ENCODE measurements around the gene SMIM10.
"Not testable (repeated sequence)": the region's sequence is repeated elsewhere in the genome, so short reads cannot be mapped to it uniquely, and the experiment has no call there.

Gene SMIM10

GRCh38 chrX:134990801-134991481, at the start of gene SMIM10:
Gene SMIM10, plus strand, starts transcription at chrX:134990991. Its CDS starts 105 bp downstream, at chrX:134991096.
- DNase-seq = no peak

GRCh38 chrX:134946364-134946763, 44.4 kb upstream of the SMIM10 start:
- DNase-seq = not testable (repeated sequence)

- DNase-seq = no peak
Observed at GRCh38 chrX:134948333-134949241, 42.2 kb upstream of the SMIM10 start.

GRCh38 chrX:134949271-134949670, 41.5 kb upstream of the SMIM10 start:
- no peak for DNase-seq

GRCh38 chrX:134957836-134958235, 33.0 kb upstream of the SMIM10 start:
- DNase-seq = no peak

- not testable (repeated sequence) for DNase-seq
Observed at GRCh38 chrX:134960366-134960765, 30.4 kb upstream of the SMIM10 start.

GRCh38 chrX:134963041-134963440, 27.8 kb upstream of the SMIM10 start:
- no peak for DNase-seq

- no peak for DNase-seq
Observed at GRCh38 chrX:134969726-134970125, 21.1 kb upstream of the SMIM10 start.

GRCh38 chrX:134971926-134972325, 18.9 kb upstream of the SMIM10 start:
- DNase-seq = no peak

- no peak for DNase-seq
Observed at GRCh38 chrX:134975516-134975915, 15.3 kb upstream of the SMIM10 start.

- DNase-seq = no peak
Observed at GRCh38 chrX:134981910-134982309, 8.9 kb upstream of the SMIM10 start.

- DNase-seq = no peak
Observed at GRCh38 chrX:134982748-134983147, 8.0 kb upstream of the SMIM10 start.

- no peak for DNase-seq
Observed at GRCh38 chrX:134985479-134985878, 5.3 kb upstream of the SMIM10 start.

- no peak for DNase-seq
Observed at GRCh38 chrX:134990475-134990800, 353 bp upstream of the SMIM10 start.

- no peak for DNase-seq
Observed at GRCh38 chrX:134997646-134998045, 6.9 kb downstream of the SMIM10 start.

GRCh38 chrX:134998246-134998645, 7.5 kb downstream of the SMIM10 start:
- DNase-seq = no peak

- DNase-seq = no peak
Observed at GRCh38 chrX:134999469-134999868, 8.7 kb downstream of the SMIM10 start.

- DNase-seq = no peak
Observed at GRCh38 chrX:135000516-135000915, 9.7 kb downstream of the SMIM10 start.

GRCh38 chrX:135003876-135004623, 13.3 kb downstream of the SMIM10 start:
- DNase-seq = peak; percentile 83

GRCh38 chrX:135006187-135006586, 15.4 kb downstream of the SMIM10 start:
- no peak for DNase-seq

GRCh38 chrX:135009057-135009610, 18.3 kb downstream of the SMIM10 start:
- DNase-seq = no peak

GRCh38 chrX:135009838-135010237, 19.0 kb downstream of the SMIM10 start:
- DNase-seq = no peak

GRCh38 chrX:135010921-135011320, 20.1 kb downstream of the SMIM10 start:
- no peak for DNase-seq

Data from NK-92 treated with Interleukin-12 subunit alpha and Interleukin-12 subunit beta, amount 100 ng/mL, for 24 hours (cell line).